OCI-M2 (cell line): Measurements from ENCODE around the gene SPECC1.
"Not testable (repeated sequence)": the region's sequence is repeated elsewhere in the genome, so short reads cannot be mapped to it uniquely, and the experiment has no call there.

Source experiments
- DNase-seq: peaks from one replicate; lab custom pipeline; 2025; ENCODE audit not compliant: unreplicated experiment; lab: John Stamatoyannopoulos, UW

Gene SPECC1

DNA sequence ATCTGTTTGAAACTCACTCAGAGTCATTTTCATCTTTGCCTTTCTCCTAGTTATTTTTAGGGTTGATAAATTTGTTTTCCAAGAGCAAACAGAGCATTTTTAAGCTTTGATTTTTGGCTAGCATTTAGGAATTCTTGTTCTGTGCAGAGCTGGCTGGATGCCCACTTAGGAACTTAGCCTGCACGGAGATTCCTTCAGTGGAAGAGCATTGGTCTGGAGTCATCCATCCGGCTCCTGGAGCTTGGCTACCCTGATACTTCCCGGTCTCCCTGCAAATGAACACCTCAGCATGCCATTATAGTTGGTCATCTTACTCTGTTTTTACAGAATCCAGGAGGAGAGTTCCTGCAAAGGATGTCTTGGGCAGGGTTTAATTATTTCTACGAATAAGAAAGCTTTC lies 57.1 kb downstream of the SPECC1 start:
- no peak for DNase-seq

DNA sequence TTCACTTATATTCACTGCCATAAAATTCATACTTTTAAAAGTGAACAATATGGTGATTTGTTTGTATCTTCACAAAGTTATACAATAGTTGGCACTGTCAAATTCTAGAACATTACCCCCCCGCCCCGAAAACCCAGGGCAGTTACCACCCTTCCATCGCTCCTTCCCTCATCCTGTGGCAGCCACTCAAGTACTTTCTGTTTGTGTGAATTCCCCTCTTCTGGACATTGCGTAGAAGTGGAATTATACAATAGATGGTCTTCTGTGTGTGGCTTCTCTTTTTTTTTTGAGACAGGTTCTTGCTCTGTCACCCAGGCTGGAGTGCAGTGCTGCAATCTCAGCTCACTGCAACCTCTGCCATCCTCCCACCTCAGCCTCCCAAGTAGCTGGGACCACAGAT lies 58.6 kb downstream of the SPECC1 start:
- no peak for DNase-seq

DNA sequence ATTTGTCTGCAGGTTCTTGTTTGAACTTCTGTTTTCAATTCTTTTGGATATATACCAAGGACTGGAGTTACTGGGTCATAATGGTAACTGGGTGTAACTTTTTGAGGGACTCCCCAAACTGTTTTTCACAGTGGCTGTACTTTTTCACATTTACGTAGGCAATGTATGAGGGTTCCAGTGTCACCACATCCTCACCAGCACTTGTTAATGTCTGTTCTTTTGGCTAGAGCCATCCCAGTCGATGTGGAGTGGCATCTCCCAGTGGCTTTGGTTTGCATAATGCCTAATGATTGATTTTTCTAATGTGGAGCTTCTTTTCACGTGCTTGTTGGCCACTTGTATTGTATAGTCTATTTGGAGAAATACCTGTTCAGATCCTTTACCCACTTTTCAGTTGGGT lies 59.3 kb downstream of the SPECC1 start:
- no peak for DNase-seq

DNA sequence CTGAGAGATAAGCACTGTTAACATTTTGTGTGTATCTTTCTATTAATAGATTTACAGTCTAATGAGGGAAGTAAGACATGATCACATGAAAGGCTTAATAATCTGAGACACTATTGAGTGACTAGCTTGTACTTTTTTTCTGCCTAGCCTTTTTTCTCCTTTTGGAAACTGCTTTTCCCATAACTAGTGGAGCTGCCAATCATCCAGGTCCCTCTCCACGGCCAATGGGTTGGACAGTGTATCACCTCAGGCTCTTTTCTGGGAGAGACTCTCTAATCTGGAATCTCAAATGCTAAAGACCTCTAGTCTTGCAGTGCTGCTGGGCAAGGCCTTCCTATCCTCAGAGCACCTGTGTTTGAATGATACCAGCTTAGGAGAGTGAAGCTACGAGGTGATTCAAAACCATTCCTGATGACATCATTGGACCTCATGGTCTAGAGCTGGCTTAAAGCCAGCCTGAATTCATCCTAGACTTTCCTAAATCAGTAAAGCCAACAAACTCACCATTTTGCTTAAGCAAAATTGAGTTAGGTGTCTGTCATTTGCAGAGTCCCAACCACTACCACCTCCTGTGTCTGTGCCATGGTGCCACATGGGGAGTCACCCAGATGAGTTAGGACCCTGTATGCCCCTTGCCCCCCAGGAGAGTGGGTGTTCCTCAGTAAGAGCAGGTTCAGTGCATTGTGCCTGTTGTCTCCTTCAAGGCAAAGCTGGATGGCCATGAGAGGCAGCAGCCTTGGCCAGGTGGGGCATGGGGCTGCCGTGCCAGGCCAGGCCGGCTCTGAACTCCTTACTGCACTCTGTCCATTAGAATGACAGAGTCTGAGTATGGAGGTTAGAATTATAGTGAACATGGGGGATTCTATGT lies 62.9 kb downstream of the SPECC1 start:
- no peak for DNase-seq

DNA sequence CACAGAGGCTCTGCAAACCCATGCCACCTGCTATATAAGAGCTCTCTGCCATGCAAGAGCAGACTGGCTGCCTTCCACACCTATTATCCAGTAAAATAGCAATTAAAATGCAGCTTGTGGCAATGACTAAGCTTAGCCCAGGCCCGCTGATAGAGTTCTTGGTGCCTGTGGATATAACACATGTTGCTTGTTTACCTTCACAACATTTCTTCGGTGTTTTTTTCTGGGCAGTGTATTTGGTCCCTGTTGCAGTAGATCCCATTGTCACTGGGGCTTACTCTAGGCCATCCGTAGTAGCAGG lies 63.5 kb downstream of the SPECC1 start:
- no peak for DNase-seq

DNA sequence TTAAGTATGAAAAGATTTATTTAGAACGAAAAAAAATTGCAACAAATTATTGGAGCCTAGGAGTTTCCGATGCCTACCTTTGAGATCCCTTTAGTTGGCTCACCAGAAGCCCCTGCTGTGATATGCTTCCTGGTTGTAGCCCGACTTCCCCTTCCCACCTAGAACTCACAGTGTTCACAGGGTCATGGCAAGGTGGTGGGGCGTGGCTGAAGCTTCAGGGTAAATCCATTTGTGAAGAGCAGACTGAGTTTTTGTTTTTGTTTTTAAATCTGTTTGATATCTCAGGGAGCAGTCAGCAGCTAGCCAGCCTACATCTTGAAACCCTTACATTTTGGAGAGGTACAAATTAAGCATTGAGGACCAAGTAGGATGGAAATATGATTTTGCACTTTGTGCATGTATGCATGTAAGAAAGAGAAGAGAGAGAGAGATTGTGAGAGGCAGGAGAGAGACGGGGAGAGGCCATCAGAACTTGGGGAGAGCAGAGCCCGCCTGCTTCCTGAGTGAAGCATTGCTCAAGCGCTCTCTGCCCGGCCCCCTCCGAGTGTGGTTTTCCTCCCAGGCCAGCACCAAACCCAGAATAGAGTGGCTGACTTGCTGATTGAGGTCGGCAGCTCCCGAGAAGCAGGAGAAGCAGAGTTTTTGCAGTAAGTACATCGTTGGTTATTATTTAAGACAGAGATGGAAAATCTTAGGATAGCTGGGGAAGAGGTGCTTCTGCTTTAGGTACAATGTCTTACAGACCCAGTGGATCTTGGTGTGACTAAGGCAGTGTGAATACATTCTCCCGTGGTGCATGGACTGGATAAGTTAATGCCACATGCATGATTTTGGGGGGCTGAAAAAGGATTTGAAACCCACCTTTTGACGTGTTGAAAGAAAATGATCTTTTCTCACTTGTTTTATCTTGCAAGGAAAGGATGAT lies 64.2 kb downstream of the SPECC1 start:
- no peak for DNase-seq

DNA sequence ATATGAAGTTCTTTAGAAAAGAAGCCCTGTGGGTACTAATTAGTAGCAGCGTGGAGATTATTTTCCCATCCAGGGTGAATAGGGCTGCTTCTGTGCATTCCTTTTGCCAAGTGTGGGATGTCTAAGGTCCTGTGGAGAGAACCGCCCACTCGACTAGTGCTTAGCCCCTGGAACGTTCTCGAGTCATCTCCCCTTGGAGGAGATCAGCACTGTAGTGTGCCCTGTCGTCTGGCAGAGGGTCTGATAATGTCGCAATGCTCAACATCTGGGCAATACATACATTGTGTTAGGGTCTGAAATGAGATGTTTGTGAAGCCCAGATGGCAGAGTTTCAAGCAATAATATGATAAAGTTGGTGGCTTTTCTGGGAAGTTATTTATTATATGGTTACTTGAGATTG lies 64.8 kb downstream of the SPECC1 start:
- DNase-seq = no peak

DNA sequence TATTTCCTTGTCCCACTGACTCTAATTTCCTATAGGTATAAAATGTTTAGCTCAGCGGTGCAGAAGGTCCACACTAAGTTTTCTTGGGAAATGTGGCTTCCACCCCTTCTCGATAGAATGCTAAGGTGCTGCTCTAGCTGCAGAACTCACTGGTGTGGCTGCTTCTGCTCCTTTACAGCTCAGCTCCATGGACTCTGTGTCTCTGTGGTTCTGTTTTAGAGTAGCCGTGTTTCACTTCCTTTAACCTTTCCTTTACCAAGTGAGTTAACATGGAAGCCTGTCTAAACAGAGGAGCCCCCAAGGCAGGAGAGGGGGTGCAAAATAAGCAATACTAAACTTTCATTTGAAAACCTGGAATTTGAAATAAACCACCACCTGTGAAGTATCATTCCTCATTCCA lies 65.3 kb downstream of the SPECC1 start:
- no peak for DNase-seq

DNA sequence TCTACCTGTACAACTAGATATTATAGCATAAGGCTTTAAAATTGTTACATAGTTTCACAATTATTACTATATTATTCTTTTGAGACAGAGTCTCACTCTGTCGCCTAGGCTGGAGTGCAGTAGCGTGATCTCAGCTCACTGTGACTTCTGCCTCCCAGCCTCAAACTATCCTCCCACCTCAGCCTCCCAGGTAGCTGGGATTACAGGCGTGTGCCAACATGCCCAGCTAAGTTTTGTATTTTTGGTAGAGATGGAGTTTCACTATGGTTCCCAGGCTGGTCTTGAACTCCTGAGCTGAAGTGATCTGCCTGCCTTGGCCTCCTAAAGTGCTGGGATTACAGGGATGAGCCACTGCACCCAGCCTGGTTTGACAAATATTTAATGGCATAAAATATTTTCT lies 67.0 kb downstream of the SPECC1 start:
- not testable (repeated sequence) for DNase-seq

DNA sequence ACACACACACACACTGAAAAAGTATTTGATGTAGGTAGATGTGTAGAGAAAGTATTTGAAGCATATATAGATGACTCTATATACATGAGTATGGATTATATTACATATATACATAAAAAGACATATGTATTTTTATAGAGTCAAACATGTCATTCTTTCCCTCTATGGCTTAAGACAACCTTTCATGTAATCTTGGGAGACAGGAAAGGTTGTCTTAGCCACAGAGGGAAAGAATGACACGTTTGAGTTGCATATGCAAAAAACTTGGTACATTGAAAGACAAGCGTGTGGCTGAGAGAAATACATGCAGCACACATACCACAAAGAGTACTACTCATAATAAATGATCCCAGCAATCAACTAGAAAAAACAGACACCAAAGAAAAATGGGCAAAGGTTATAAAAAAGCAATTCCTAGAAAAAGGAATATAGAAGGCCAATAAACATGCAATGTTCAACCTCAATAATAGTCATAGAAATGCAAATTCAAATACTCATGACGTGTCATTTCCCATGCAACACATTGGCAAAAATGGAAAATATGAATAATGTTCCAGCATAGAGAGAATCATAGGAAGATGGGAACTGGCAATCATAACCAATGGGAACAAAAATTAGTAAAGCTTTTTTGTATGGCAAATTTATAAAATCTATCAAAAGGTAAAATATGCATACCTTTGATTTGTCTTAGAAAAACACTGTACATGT lies 69.0 kb downstream of the SPECC1 start:
- DNase-seq = no peak

DNA sequence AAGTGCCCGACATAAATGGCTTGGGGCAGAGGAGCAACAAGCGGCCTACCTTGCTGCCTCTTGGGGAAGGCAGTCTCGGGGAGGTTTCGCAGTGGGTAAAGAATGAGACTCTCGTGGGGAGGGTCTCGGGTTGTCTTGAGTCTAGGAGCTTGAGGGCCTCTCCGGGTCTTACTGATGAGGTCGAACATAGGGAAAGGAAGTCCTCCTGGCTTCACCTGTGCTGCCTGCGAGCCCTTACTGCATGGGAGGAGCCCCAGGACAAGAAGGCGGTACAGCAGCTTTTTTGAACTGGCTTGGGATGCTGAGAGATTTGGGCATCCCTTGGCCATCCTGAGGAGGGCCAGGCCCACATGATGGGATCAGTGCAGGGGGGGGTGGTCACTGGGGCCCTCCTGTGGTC lies 71.4 kb downstream of the SPECC1 start:
- DNase-seq = no peak

DNA sequence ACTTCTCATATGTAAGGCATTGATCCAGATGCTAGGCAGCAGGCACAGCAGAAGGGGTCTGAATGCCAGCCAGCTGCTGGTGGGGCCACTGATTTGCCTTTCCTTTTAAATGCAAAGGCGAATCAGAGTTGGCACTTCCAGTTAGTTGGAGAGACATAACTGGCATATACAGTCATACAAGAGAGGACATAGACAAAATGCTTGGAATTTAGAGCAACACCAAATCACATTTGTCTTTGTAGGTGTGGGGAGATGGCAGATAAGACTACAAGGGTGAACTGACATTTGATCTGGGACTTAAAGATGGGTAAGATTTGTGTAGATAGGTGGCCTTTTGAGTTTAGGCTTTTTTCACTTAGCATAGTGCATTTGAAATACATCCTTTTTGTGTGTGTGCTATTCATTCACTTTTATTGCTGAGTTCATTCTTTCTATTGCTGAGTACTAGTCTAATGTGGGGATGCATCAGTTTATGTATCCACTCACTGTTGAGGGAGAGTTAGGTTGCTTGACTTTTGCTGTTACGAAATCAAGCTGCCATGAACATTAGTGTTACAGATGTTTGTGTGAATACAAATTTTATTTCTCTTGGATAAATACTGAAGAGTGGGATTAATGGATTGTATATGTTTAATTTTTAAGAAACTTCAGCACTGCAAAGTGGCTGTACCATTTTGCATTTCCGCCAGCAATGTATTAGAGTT lies 74.1 kb downstream of the SPECC1 start:
- no peak for DNase-seq

DNA sequence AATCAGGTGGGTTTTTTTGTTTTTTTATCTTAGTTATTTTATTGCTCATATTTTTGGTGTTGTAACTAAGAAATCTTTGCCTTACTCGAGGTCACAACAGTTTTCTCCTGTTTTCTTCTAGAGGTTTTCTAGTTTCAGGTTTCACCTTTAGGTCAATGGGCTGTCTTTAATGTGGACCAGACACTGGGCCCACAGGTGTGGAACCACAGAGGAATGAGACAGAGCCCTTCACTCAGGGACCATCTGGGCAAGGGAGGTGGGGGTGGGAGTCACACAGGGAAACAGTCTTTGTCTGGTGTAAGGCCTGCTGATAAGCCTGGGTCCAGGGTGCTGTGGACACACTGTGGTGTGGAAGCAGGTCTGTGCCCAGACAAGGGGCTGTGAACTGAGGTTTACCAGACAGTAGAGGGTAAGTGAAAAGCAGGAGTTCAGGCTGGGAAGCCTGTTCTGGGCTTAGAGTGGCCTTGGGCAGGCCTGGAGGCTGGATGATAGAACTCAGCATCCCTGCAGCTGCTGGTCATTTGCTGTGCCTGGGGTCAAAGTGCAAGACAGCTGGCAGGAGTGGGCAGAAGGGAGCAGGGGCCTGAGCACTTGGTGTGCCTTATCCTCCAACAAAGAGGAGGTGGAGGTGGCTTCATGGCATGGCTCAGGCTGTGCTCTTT lies 75.6 kb downstream of the SPECC1 start:
- DNase-seq = no peak

DNA sequence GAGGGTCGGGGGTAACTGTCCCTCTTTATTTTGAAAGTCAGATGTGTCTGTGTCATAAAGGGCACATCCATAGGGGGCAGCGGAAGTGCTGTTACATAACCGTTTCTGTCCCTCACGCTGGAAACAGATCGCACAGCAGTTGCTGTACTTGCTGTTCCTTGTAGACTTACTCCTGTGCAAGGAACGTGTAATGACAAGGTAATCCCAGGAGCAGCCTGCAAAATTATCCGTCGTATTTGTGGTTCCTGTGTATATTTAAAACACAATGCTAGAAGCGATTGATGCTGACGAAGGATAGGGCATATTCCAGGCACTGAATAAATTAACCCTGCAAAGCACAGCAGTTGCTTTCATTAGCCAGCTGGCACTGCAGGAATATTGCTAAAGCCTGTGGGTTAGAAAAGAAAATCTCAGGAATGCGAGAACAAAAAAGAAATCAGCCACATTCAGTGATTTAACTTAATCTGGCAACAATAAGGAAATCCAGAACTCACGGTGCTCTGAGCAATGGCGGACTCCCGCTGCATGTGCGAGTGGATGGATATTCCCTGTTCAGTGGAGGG lies 76.2 kb downstream of the SPECC1 start:
- DNase-seq = no peak

DNA sequence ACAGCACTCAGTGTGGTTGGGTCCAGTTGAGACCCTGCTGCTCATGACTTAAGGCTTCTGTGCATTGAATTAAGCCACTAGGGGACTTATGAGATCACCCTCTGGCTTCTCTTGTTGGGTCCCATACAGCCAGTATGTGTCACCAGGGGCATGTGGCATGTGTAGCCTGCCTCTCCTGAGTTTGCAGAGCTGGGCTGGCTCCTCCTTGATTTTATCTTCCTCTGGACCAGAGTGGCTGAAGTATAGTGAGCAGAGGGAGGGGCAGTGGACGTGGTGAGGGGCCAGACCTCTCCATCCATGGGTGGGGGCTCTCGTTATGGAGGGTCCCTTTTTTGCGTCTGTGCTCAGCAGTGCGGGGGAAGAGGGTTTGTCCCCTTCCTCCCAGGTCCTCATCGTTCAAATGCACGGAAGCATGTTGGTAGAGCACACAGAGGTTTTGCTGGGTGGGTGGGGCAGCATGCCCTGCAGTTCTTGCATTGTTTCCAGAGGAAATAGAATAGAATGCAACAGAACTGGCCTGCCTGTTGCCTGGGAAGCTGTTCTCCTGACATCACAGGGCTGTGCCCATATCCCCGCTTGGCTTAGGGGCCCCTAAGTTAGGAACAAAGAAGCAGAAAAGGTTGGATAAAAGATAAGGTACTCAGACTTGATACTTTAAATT lies 77.4 kb downstream of the SPECC1 start:
- no peak for DNase-seq

DNA sequence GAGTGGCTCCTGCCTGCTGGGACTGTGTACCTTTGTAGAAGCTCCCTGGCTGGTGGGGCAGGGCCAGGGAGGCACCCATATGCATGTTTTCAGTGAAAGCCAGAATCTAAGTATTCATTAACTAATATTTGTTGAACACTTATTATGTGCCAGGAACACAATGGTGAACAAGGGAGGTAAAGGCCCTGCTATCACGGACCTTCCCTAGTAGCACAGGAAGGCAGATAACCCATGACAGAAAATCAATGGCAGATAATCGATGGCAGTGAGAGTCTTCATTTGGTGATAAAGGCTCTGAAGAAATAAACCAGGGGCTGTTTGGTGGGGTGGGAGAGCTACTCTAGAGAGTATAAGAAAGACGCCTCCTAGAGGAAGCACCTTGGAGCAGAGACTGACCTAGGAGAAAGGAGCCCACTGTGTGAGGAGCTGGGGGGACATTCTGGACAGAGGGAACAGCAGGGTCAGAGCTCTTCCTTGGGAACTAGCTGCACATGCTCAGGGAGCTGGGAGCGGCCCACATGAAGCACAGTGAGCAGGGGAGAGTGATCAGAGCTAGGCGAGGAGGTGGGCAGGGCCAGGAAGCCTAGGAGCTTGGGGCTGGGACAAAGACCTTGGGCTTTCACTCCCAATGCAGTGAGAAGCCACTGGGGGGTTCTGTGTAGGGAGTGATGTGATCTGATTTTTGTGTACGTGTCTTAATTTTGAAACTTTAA lies 78.5 kb downstream of the SPECC1 start:
- no peak for DNase-seq

DNA sequence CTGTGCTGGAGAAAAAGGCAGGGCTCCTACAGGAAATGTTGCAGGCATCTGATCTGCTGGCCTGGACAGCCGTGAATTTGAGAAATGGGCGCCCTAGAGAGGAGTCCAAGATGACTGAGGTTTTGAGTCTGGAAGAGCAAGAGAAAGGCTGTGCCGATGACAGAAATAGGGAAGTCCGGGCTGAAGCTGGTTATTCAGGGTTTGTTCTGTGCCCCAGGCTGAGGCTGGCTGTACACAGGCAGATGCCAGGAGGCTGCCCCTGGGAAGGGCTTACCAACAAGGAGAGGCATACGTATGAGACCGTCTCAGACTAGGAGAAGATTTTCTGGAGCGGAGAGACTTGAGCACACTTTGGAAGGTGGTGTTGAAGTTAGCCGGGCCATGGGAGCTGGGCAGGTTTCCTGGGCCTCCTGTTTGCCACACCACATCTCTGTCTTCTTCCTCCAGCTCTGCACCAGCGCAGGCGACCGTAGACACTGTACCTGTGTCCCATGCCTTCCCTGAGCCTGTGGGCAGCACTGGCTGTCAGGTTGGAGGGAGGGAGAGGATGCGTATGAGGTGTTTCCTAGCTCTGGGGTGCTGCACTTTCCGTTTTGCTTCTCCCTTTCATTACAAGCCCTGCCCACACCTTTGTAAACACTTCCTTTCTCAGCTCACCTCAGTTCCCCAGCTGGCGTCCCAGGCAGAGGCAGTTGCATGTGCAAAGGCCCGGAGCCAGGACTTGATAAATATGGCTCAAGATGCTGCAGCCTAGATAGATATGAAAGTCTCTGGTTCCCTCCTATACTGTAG lies 80.8 kb downstream of the SPECC1 start:
- no peak for DNase-seq
